ENCODE data around the gene CBFB. TPM values are rescaled to one million over a fixed set of nuclear protein-coding genes. Genes with fewer than 3 reads are reported as not detected.
A peak's percentile ranks its signal among the peaks of the same experiment; 100 is the strongest.

CBFB gene
- total and polyA plus RNA-seq, 9 of the 15 experiments (the other 6 are each of a cell fraction or from before 2014, with no cell fraction given): 22.0 to 112 (median 66.5) TPM

DNA sequence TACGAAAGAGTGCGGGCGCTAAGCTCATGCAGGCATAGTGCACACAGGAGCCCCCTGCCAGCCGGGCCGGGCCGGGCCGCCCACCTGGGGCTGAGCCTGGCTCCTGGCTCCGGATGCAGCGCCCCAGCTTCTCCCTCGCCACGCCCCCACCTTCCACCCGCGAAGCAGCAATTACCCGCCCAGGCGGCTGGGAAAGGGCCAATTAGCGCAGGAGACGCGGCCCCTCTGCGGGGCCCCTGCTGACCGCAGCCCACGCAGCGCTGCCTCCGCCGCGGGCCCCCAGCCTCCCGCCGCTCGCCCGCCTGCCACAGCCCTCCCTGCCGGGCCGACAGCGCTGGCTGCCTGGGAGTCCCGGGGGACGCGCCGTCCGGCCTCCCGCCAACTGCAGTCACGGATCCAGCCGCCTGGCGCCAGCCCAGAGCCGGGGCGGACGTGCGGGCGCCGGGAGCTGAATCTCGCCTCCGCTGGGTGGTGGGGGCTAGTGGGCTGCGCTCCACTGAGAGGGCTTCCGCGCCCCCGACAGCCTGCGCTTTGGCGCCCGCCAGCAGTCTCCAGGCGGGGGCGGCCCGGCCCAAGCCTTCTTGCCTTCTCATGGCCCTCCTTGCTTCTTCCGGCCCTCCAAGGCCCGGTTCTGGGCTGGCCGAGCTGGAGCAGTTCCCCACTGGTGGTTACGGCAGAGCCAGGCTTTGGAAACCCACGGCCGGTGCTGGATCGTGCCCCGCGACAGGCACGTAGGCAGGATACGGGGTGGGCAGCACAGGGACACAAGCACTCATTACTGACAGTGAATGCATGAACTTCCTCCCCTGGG is 14.9 kb upstream of the CBFB start (continued):
- TF ChIP-seq XRCC3 (IDR thresholded peaks at IDR 0.05): no peak
- no peak for TF ChIP-seq RBM39 (optimal IDR thresholded peaks at IDR 0.05; ENCODE audit: low read depth, low read length)
- TF ChIP-seq, protein P1, sequence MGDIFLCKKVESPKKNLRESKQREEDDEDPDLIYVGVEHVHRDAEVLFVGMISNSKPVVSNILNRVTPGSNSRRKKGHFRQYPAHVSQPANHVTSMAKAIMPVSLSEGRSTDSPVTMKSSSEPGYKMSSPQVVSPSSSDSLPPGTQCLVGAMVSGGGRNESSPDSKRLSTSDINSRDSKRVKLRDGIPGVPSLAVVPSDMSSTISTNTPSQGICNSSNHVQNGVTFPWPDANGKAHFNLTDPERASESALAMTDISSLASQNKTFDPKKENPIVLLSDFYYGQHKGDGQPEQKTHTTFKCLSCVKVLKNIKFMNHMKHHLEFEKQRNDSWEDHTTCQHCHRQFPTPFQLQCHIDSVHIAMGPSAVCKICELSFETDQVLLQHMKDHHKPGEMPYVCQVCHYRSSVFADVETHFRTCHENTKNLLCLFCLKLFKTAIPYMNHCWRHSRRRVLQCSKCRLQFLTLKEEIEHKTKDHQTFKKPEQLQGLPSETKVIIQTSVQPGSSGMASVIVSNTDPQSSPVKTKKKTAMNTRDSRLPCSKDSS (IDR thresholded peaks at IDR 0.05; ENCODE audit: low read depth, partially characterized antibody): no peak
- no peak for TF ChIP-seq ZNF778 (CRISPR knock-in tag; IDR thresholded peaks at IDR 0.05)
- TF ChIP-seq, protein P2, sequence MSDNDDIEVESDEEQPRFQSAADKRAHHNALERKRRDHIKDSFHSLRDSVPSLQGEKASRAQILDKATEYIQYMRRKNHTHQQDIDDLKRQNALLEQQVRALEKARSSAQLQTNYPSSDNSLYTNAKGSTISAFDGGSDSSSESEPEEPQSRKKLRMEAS (CRISPR knock-in tag; IDR thresholded peaks at IDR 0.05): no peak
- no peak for TF ChIP-seq NR2C2 (CRISPR knock-in tag; IDR thresholded peaks at IDR 0.05)
- no peak for TF ChIP-seq NR2C2 (tag; IDR thresholded peaks at IDR 0.05)
- TF ChIP-seq ZNF134 (CRISPR knock-in tag; conservative IDR thresholded peaks at IDR 0.05): no peak
- TF ChIP-seq, protein P3, sequence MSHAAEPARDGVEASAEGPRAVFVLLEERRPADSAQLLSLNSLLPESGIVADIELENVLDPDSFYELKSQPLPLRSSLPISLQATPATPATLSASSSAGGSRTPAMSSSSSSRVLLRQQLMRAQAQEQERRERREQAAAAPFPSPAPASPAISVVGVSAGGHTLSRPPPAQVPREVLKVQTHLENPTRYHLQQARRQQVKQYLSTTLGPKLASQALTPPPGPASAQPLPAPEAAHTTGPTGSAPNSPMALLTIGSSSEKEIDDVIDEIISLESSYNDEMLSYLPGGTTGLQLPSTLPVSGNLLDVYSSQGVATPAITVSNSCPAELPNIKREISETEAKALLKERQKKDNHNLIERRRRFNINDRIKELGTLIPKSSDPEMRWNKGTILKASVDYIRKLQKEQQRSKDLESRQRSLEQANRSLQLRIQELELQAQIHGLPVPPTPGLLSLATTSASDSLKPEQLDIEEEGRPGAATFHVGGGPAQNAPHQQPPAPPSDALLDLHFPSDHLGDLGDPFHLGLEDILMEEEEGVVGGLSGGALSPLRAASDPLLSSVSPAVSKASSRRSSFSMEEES (CRISPR knock-in tag; IDR thresholded peaks at IDR 0.05): no peak
- TF ChIP-seq ADNP (tag; IDR thresholded peaks at IDR 0.05): no peak
- TF ChIP-seq TEAD2 (tag; IDR thresholded peaks at IDR 0.05): no peak
- TF ChIP-seq OTX1 (CRISPR knock-in tag; IDR thresholded peaks at IDR 0.05): no peak
- peak in 1 of 2 experiments; percentile 41; a peak in 2 of 4 replicates for TF ChIP-seq NRF1 (conservative IDR thresholded peaks at IDR 0.05 in 1 of 2, IDR thresholded peaks at IDR 0.05 in 1 of 2)
- TF ChIP-seq, protein P4, sequence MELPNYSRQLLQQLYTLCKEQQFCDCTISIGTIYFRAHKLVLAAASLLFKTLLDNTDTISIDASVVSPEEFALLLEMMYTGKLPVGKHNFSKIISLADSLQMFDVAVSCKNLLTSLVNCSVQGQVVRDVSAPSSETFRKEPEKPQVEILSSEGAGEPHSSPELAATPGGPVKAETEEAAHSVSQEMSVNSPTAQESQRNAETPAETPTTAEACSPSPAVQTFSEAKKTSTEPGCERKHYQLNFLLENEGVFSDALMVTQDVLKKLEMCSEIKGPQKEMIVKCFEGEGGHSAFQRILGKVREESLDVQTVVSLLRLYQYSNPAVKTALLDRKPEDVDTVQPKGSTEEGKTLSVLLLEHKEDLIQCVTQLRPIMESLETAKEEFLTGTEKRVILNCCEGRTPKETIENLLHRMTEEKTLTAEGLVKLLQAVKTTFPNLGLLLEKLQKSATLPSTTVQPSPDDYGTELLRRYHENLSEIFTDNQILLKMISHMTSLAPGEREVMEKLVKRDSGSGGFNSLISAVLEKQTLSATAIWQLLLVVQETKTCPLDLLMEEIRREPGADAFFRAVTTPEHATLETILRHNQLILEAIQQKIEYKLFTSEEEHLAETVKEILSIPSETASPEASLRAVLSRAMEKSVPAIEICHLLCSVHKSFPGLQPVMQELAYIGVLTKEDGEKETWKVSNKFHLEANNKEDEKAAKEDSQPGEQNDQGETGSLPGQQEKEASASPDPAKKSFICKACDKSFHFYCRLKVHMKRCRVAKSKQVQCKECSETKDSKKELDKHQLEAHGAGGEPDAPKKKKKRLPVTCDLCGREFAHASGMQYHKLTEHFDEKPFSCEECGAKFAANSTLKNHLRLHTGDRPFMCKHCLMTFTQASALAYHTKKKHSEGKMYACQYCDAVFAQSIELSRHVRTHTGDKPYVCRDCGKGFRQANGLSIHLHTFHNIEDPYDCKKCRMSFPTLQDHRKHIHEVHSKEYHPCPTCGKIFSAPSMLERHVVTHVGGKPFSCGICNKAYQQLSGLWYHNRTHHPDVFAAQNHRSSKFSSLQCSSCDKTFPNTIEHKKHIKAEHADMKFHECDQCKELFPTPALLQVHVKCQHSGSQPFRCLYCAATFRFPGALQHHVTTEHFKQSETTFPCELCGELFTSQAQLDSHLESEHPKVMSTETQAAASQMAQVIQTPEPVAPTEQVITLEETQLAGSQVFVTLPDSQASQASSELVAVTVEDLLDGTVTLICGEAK (IDR thresholded peaks at IDR 0.05): peak; percentile 26; the same call in 1 of the 2 replicates
- TF ChIP-seq, protein P4 (CRISPR knock-in tag; IDR thresholded peaks at IDR 0.05): no peak
- peak; percentile 64; the same call in 1 of the 2 replicates for TF ChIP-seq MTA3 (IDR thresholded peaks at IDR 0.05; ENCODE audit: borderline replicate concordance)
